ENCODE measurements around the gene RHBDL2.
"Not testable (repeated sequence)": the region's sequence is repeated elsewhere in the genome, so short reads cannot be mapped to it uniquely, and the experiment has no call there.

RHBDL2 gene

GRCh38 chr1:38926091-38926490, 15.5 kb downstream of the RHBDL2 start:
- Histone ChIP-seq H3K36me3 (ENCODE audit: control insufficient read depth, insufficient read depth, low read length) (no peaks in the 10 kb centered on the region), H3K4me1 (ENCODE audit: control insufficient read depth, insufficient read depth, low read length) (peaks cover 15% of the 10 kb centered on the region), H3K9me3 (ENCODE audit: control insufficient read depth, low read length) (no peaks in the 10 kb centered on the region), H3K9ac (ENCODE audit: low read length) (no peak overlapping the region), H3K4me3 (ENCODE audit: low read length) (no peak overlapping the region), H3K27me3 (ENCODE audit: control insufficient read depth, insufficient read depth, low read length) (no peaks in the 10 kb centered on the region)

GRCh38 chr1:38925391-38925790, 16.2 kb downstream of the RHBDL2 start:
- H3K27me3 ChIP-seq (ENCODE audit: control insufficient read depth, insufficient read depth, low read length) = no peaks in the 10 kb centered on the region
- H3K9ac ChIP-seq (ENCODE audit: low read length) = no peak overlapping the region
- H3K9me3 ChIP-seq (ENCODE audit: control insufficient read depth, low read length) = no peaks in the 10 kb centered on the region
- H3K4me3 ChIP-seq (ENCODE audit: low read length) = no peak overlapping the region
- no peaks in the 10 kb centered on the region for H3K36me3 ChIP-seq (ENCODE audit: control insufficient read depth, insufficient read depth, low read length)
- H3K4me1 ChIP-seq (ENCODE audit: control insufficient read depth, insufficient read depth, low read length) = peaks cover 15% of the 10 kb centered on the region

GRCh38 chr1:38923607-38924006, 18.0 kb downstream of the RHBDL2 start:
- Histone ChIP-seq H3K9me3 (ENCODE audit: control insufficient read depth, low read length) (no peaks in the 10 kb centered on the region), H3K9ac (ENCODE audit: low read length) (no peak overlapping the region), H3K4me3 (ENCODE audit: low read length) (no peak overlapping the region), H3K4me1 (ENCODE audit: control insufficient read depth, insufficient read depth, low read length) (peaks cover 8% of the 10 kb centered on the region), H3K36me3 (ENCODE audit: control insufficient read depth, insufficient read depth, low read length) (no peaks in the 10 kb centered on the region), H3K27me3 (ENCODE audit: control insufficient read depth, insufficient read depth, low read length) (no peaks in the 10 kb centered on the region)

GRCh38 chr1:38919130-38919529, 22.5 kb downstream of the RHBDL2 start:
- Histone ChIP-seq H3K9me3 (ENCODE audit: control insufficient read depth, low read length) (no peaks in the 10 kb centered on the region), H3K4me3 (ENCODE audit: low read length) (no peak overlapping the region), H3K9ac (ENCODE audit: low read length) (no peak overlapping the region), H3K36me3 (ENCODE audit: control insufficient read depth, insufficient read depth, low read length) (no peaks in the 10 kb centered on the region), H3K4me1 (ENCODE audit: control insufficient read depth, insufficient read depth, low read length) (peaks cover 8% of the 10 kb centered on the region), H3K27me3 (ENCODE audit: control insufficient read depth, insufficient read depth, low read length) (no peaks in the 10 kb centered on the region)

GRCh38 chr1:38918568-38918967, 23.1 kb downstream of the RHBDL2 start:
- Histone ChIP-seq H3K9ac (ENCODE audit: low read length) (no peak overlapping the region), H3K27me3 (ENCODE audit: control insufficient read depth, insufficient read depth, low read length) (no peaks in the 10 kb centered on the region), H3K36me3 (ENCODE audit: control insufficient read depth, insufficient read depth, low read length) (no peaks in the 10 kb centered on the region), H3K4me1 (ENCODE audit: control insufficient read depth, insufficient read depth, low read length) (peaks cover 8% of the 10 kb centered on the region), H3K4me3 (ENCODE audit: low read length) (no peak overlapping the region), H3K9me3 (ENCODE audit: control insufficient read depth, low read length) (no peaks in the 10 kb centered on the region)

GRCh38 chr1:38917772-38918171, 23.9 kb downstream of the RHBDL2 start:
- Histone ChIP-seq H3K9me3 (ENCODE audit: control insufficient read depth, low read length) (no peaks in the 10 kb centered on the region), H3K27me3 (ENCODE audit: control insufficient read depth, insufficient read depth, low read length) (no peaks in the 10 kb centered on the region), H3K4me3 (ENCODE audit: low read length) (no peak overlapping the region)

GRCh38 chr1:38917337-38917736, 24.3 kb downstream of the RHBDL2 start:
- Histone ChIP-seq H3K36me3 (ENCODE audit: control insufficient read depth, insufficient read depth, low read length) (no peaks in the 10 kb centered on the region), H3K9ac (ENCODE audit: low read length) (no peak overlapping the region), H3K4me3 (ENCODE audit: low read length) (no peak overlapping the region), H3K4me1 (ENCODE audit: control insufficient read depth, insufficient read depth, low read length) (no peaks in the 10 kb centered on the region), H3K27me3 (ENCODE audit: control insufficient read depth, insufficient read depth, low read length) (no peaks in the 10 kb centered on the region), H3K9me3 (ENCODE audit: control insufficient read depth, low read length) (no peaks in the 10 kb centered on the region)

More at GRCh38 chr1:38917772-38918171, 23.9 kb downstream of the RHBDL2 start:
- peaks cover under 1% of the 10 kb centered on the region for H3K4me1 ChIP-seq (ENCODE audit: control insufficient read depth, insufficient read depth, low read length)
- no peak overlapping the region for H3K9ac ChIP-seq (ENCODE audit: low read length)
- H3K36me3 ChIP-seq (ENCODE audit: control insufficient read depth, insufficient read depth, low read length) = no peaks in the 10 kb centered on the region

GRCh38 chr1:38915352-38915948, 26.2 kb downstream of the RHBDL2 start:
- Histone ChIP-seq H3K4me3 (ENCODE audit: low read length) (no peak overlapping the region), H3K36me3 (ENCODE audit: control insufficient read depth, insufficient read depth, low read length) (no peaks in the 10 kb centered on the region)

GRCh38 chr1:38914908-38915307, 26.7 kb downstream of the RHBDL2 start:
- not testable (repeated sequence) for H3K4me1 ChIP-seq (ENCODE audit: control insufficient read depth, insufficient read depth, low read length); H3K36me3 ChIP-seq (ENCODE audit: control insufficient read depth, insufficient read depth, low read length); H3K9me3 ChIP-seq (ENCODE audit: control insufficient read depth, low read length); H3K4me3 ChIP-seq (ENCODE audit: low read length); H3K9ac ChIP-seq (ENCODE audit: low read length); H3K27me3 ChIP-seq (ENCODE audit: control insufficient read depth, insufficient read depth, low read length)

More at GRCh38 chr1:38915352-38915948, 26.2 kb downstream of the RHBDL2 start:
- Histone ChIP-seq H3K27me3 (ENCODE audit: control insufficient read depth, insufficient read depth, low read length) (no peaks in the 10 kb centered on the region), H3K9ac (ENCODE audit: low read length) (no peak overlapping the region), H3K4me1 (ENCODE audit: control insufficient read depth, insufficient read depth, low read length) (no peaks in the 10 kb centered on the region), H3K9me3 (ENCODE audit: control insufficient read depth, low read length) (no peaks in the 10 kb centered on the region)

GRCh38 chr1:38908821-38909220, 32.8 kb downstream of the RHBDL2 start:
- no peaks in the 10 kb centered on the region for H3K27me3 ChIP-seq (ENCODE audit: control insufficient read depth, insufficient read depth, low read length)
- H3K36me3 ChIP-seq (ENCODE audit: control insufficient read depth, insufficient read depth, low read length) = no peaks in the 10 kb centered on the region
- H3K9ac ChIP-seq (ENCODE audit: low read length) = no peak overlapping the region
- no peaks in the 10 kb centered on the region for H3K4me1 ChIP-seq (ENCODE audit: control insufficient read depth, insufficient read depth, low read length)
- no peaks in the 10 kb centered on the region for H3K9me3 ChIP-seq (ENCODE audit: control insufficient read depth, low read length)
- no peak overlapping the region for H3K4me3 ChIP-seq (ENCODE audit: low read length)

GRCh38 chr1:38905985-38906384, 35.6 kb downstream of the RHBDL2 start:
- H3K27me3 ChIP-seq (ENCODE audit: control insufficient read depth, insufficient read depth, low read length) = no peaks in the 10 kb centered on the region
- H3K36me3 ChIP-seq (ENCODE audit: control insufficient read depth, insufficient read depth, low read length) = no peaks in the 10 kb centered on the region
- no peaks in the 10 kb centered on the region for H3K9me3 ChIP-seq (ENCODE audit: control insufficient read depth, low read length)
- no peak overlapping the region for H3K4me3 ChIP-seq (ENCODE audit: low read length)
- no peak overlapping the region for H3K9ac ChIP-seq (ENCODE audit: low read length)
- H3K4me1 ChIP-seq (ENCODE audit: control insufficient read depth, insufficient read depth, low read length) = no peaks in the 10 kb centered on the region

- Histone ChIP-seq H3K9ac (ENCODE audit: low read length) (no peak overlapping the region), H3K36me3 (ENCODE audit: control insufficient read depth, insufficient read depth, low read length) (no peaks in the 10 kb centered on the region), H3K9me3 (ENCODE audit: control insufficient read depth, low read length) (no peaks in the 10 kb centered on the region), H3K4me3 (ENCODE audit: low read length) (no peak overlapping the region), H3K4me1 (ENCODE audit: control insufficient read depth, insufficient read depth, low read length) (no peaks in the 10 kb centered on the region), H3K27me3 (ENCODE audit: control insufficient read depth, insufficient read depth, low read length) (no peaks in the 10 kb centered on the region)
Measured at GRCh38 chr1:38899560-38899959, 42.1 kb downstream of the RHBDL2 start.

- Histone ChIP-seq H3K9me3 (ENCODE audit: control insufficient read depth, low read length) (no peaks in the 10 kb centered on the region), H3K27me3 (ENCODE audit: control insufficient read depth, insufficient read depth, low read length) (no peaks in the 10 kb centered on the region), H3K36me3 (ENCODE audit: control insufficient read depth, insufficient read depth, low read length) (no peaks in the 10 kb centered on the region), H3K9ac (ENCODE audit: low read length) (no peak overlapping the region), H3K4me3 (ENCODE audit: low read length) (no peak overlapping the region), H3K4me1 (ENCODE audit: control insufficient read depth, insufficient read depth, low read length) (no peaks in the 10 kb centered on the region)
Measured at GRCh38 chr1:38898653-38899230, 42.9 kb downstream of the RHBDL2 start.
